GM12878 (cell line): ENCODE measurements around the gene CREB5. TPM values are rescaled to one million over a fixed set of nuclear protein-coding genes. Genes with fewer than 3 reads are reported as not detected.

ENCODE experiments used
- BCL3 ChIP-seq: IDR thresholded peaks from 2 replicates; pipeline ENCODE4 v1.6.1; 2011; ENCODE audit warnings: borderline replicate concordance, low read depth, mild to moderate bottlenecking, moderate library complexity, low read length; ENCODE audit not compliant: insufficient read depth, poor library complexity, severe bottlenecking
- CTCF ChIP-seq, 3 experiments: IDR thresholded peaks in 2 of 3; conservative IDR thresholded peaks in 1 of 3; 2 replicates each; pipeline ENCODE4 v1.5.1; 2011; ENCODE audit warnings: low read depth in 3 of 3, low read length in 3 of 3, mild to moderate bottlenecking in 3 of 3, control low read depth in 2 of 3, moderate library complexity in 2 of 3, inconsistent platforms in 1 of 3, mixed read lengths in 1 of 3; ENCODE audit not compliant: control insufficient read depth in 2 of 3, insufficient read depth in 1 of 3; ENCODE audit errors: extremely low read depth in 1 of 3
- NFIC ChIP-seq: IDR thresholded peaks from 2 replicates; pipeline ENCODE4 v1.6.1; 2012; ENCODE audit warnings: low read depth, mild to moderate bottlenecking, inconsistent platforms, low read length, moderate library complexity
- POLR2AphosphoS2 ChIP-seq: IDR thresholded peaks from 2 replicates; pipeline ENCODE4 v1.6.1; 2011; ENCODE audit warnings: low read depth, mild to moderate bottlenecking, low read length, improper control_type of control experiment, moderate library complexity
- RAD21 ChIP-seq: IDR thresholded peaks from 2 replicates; pipeline ENCODE4 v1.6.1; 2011; ENCODE audit warnings: mild to moderate bottlenecking, low read depth, low read length, moderate library complexity; ENCODE audit not compliant: insufficient read depth
- SMC3 ChIP-seq: IDR thresholded peaks from 2 replicates; pipeline ENCODE4 v1.6.1; 2011; ENCODE audit warnings: low read length, improper control_type of control experiment, borderline replicate concordance
- ZBED1 ChIP-seq: IDR thresholded peaks from 2 replicates; pipeline ENCODE4 v1.6.1; 2016; ENCODE audit warnings: borderline replicate concordance
- polyA plus RNA-seq, 11 experiments: library from polyadenylated mRNA; depleted of rRNA in 4 of 11; unstranded in 6 of 11; stranded (reverse) in 5 of 11; fragments of >200 nt; fragmentation: Nextera tagmentation in 4 of 11; fragmentation: Illumina TruSeq in 1 of 11; extraction: Ambion mirVana in 4 of 11; extraction: Trizol in 1 of 11; gene quantifications; 1 replicate in 1 of 11; 2 replicates in 10 of 11; pipeline versions ENCODE4 v1.2.1 to v1.2.3, GENCODE V29; 2011 to 2016; ENCODE audit warnings: inconsistent platforms in 2 of 11, missing spikeins in 2 of 11, low read depth in 1 of 11
- total RNA-seq, 4 experiments: library from RNA; depleted of rRNA in 3 of 4; stranded (reverse); fragments of >200 nt in 3 of 4; fragmentation: Illumina TruSeq in 1 of 4; extraction: Trizol in 1 of 4; gene quantifications; 2 replicates each; pipeline versions ENCODE4 v1.2.1 to v1.2.3, GENCODE V29; 2013 to 2021
- TF ChIP-seq, protein P1 (sequence below): fragments of 450-650 bp; formaldehyde crosslinking; IDR thresholded peaks from 2 replicates; pipeline ENCODE4 v1.4.0; 2022; ENCODE audit warnings: mild to moderate bottlenecking, moderate library complexity
- TF ChIP-seq, protein P2 (sequence below): fragments of 450-650 bp; IDR thresholded peaks from 2 replicates; pipeline ENCODE4 v1.6.1; 2016; ENCODE audit warnings: mild to moderate bottlenecking

The CREB5 gene
- total and polyA plus RNA-seq, 10 of the 15 experiments (the other 5 are each of a cell fraction or from before 2014, with no cell fraction given), result 12.9 to 74.1 (median 53.0) TPM

DNA sequence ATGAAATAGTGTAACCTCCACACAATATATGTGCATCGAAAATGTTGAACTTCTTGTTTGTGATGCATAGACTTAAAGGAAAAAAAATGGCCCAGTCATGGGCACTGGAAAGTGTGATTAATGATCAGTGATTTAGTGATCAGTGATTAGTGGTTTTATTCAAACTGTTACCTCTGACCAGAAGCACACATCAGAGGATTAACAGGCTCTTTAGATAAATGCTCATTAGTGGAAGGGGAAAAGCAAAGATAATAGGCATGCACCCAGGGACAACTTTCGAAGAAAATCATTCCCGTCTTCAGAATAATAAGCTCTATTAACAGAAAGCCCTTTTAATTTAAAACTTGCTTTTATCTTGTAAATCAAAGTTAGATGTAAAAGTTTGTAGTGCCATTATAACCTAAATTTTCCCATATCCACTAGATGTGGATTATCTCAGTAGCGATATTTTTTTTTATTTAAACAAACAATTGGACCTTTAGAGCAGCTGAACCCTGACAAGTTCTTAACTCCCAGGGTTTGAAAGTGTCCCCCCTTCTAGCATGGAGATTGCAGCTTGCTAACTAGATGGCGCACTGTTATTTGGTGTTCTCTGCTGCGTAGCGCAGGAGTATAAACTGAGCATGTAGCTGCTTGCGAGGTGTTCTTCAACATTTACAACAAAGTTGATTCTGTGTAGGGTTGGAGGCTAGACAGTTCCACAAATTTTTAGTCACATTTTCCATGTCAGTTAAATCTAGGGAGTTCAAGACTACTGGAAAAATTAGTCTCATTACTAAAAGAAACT is at the start of gene CREB5 (continued):
- TF ChIP-seq CTCF (IDR thresholded peaks at IDR 0.05 in 2 of 3, conservative IDR thresholded peaks at IDR 0.05 in 1 of 3; ENCODE audit: control insufficient read depth in 2 of 3, extremely low read depth in 1 of 3, insufficient read depth in 1 of 3, low read depth in 3 of 3, low read length in 3 of 3) (peak; percentile 27 to 58 (median 36); a peak in 4 of 6 replicates), RAD21 (peak; percentile 67), NFIC (0 out of 2 replicates have a peak, but pooled peaks have one; percentile 25), SMC3 (peak; percentile 23; the same call in 1 of the 2 replicates), BCL3 (peak; percentile 33), POLR2AphosphoS2 (no peak), ZBED1 (peak; percentile 14; the same call in 1 of the 2 replicates)
- TF ChIP-seq, protein P1, sequence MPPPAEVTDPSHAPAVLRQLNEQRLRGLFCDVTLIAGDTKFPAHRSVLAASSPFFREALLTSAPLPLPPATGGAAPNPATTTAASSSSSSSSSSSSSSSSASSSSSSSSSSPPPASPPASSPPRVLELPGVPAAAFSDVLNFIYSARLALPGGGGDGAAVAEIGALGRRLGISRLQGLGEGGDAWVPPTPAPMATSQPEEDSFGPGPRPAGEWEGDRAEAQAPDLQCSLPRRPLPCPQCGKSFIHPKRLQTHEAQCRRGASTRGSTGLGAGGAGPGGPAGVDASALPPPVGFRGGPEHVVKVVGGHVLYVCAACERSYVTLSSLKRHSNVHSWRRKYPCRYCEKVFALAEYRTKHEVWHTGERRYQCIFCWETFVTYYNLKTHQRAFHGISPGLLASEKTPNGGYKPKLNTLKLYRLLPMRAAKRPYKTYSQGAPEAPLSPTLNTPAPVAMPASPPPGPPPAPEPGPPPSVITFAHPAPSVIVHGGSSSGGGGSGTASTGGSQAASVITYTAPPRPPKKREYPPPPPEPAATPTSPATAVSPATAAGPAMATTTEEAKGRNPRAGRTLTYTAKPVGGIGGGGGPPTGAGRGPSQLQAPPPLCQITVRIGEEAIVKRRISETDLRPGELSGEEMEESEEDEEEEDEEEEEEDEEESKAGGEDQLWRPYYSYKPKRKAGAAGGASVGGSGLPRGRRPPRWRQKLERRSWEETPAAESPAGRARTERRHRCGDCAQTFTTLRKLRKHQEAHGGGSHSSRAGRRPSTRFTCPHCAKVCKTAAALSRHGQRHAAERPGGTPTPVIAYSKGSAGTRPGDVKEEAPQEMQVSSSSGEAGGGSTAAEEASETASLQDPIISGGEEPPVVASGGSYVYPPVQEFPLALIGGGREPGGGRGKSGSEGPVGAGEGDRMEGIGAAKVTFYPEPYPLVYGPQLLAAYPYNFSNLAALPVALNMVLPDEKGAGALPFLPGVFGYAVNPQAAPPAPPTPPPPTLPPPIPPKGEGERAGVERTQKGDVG (CRISPR knock-in tag), result peak; percentile 71; the same call in 1 of the 2 replicates
- TF ChIP-seq, protein P2, sequence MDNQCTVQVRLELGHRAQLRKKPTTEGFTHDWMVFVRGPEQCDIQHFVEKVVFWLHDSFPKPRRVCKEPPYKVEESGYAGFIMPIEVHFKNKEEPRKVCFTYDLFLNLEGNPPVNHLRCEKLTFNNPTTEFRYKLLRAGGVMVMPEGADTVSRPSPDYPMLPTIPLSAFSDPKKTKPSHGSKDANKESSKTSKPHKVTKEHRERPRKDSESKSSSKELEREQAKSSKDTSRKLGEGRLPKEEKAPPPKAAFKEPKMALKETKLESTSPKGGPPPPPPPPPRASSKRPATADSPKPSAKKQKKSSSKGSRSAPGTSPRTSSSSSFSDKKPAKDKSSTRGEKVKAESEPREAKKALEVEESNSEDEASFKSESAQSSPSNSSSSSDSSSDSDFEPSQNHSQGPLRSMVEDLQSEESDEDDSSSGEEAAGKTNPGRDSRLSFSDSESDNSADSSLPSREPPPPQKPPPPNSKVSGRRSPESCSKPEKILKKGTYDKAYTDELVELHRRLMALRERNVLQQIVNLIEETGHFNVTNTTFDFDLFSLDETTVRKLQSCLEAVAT, result peak; percentile 15
